Stimulated activated CD4-positive, alpha-beta T cell treated with anti-CD3 and anti-CD28 coated beads, Interleukin-12 subunit alpha, Interleukin-12 subunit beta, amount 100 ng/mL, for 24 hours (primary cell): ENCODE measurements around the gene ENDOU.

Experiments used
- DNase-seq, 2 experiments: peaks; one replicate each; pipeline ENCODE4 v3.0.0-alpha.2; 2020; ENCODE audit warnings: low read depth in 2 of 2

ENDOU gene

DNA sequence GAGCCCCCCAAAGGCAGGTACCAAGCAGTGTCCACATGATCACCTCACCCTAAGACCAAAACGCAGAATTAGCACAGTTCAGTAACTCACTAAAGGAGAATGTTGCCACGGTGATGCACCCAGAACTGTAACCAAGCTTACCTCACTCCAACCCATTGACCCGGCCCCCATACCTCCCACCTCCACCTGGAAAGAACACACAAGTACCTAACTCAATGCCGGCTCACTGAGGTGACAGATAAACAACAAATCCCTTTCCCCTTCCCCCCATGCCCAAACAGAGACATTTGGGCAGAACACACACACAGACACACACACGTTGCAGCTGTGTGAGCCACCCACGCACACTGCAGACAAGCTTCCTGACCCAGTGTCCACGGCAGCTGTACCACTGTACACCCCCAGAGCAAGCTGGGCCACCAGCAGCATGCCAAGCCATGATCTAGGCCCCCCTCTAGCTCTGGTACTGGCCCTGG, 32.1 kb upstream of the ENDOU start:
- no peak for DNase-seq

DNA sequence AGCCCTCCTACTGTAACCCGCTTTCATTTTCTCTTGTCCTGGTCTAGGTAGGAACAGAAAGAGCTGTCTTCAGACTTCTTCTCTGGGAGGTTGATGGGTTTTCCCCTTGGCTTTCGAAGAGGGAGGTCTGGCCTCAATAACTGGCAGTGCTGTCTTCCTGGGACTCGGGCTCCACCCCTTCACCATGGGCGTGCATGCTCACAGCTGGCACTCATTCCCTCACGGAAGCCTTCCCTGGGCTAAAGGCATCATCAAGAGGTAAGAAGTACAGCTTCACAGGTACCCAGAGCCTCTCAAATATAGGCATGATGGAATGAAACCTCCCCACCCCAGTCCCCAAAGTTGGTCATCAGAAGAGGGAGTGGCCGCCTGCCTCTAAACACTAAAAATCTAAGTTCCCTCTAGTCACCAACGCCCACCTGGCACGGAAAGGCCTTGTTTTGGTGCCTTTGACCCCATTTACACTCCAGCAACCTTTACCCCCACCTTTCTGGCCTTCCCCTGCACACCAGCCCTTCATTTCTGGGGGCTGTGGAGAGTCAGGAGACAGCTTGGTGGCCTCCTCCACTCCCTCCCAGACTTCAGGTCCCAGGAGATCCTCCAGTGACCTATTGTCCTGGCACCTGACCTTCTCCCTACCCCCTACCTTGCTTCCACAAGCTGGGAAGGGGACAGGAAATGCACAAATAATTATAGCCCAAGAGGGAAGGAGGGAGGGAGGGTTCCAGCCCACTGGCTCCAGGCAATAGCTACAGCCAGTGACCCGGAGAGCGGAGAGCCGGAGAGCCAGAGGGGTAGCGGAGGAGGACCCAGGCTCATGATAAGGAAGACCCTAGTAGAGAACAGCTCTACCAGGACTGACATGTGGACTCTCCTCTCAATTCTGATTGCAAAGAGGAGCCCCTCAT, 30.6 kb upstream of the ENDOU start:
- peak in 1 of 2 experiments; percentile 34 for DNase-seq

- DNase-seq = no peak
Observed at GRCh38 chr12:47754881-47755280, 29.6 kb upstream of the ENDOU start.

GRCh38 chr12:47754126-47754525, 28.8 kb upstream of the ENDOU start:
- DNase-seq = no peak

DNA sequence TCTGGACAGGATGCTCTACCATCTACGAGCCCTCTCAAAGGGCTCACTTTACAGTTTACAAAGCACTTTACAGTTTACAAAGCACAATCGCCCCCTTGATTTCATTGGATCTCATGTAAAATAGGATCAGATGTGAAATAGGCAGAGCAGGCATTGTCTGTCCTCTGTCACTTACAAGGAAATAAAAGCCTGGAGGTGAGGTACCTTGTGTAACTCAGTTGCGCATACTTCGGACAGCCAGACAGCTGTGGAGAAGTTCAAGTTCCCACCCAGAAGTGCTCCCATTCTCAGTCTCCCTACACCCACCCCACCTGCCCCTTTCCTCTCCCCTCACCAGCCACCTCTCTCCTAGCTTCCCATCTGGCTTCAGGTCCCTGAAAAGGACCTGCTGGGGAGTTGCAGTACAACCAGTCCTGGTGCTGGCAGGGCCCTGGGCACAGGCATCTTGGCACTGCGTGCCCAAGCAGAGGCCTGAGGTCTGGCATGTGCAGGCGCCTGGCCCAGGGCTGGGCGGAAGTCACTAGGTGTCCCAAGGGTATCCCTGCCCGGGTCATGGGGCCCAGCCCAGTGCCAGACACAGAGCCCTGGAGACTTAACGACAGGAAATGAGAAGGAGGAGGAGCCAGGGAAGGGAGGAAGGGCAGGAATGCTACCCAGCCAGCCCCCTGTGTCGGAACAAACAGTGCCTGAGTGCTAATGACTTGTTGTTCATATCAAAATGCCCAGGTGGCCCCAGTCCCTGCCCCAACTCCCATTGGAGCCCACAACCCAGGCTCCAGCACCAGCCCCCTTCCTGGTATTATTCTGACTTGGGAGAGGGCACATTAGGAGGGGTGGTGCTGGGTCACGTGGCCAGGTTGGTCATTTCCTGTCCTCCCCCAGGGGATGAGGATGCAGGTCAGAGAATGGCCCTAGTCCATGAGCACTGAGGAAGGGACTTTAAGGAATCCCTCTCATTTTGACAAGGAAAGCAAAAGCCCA, 28.0 kb upstream of the ENDOU start:
- no peak for DNase-seq

GRCh38 chr12:47752552-47752951, 27.3 kb upstream of the ENDOU start:
- no peak for DNase-seq

- no peak for DNase-seq
Observed at GRCh38 chr12:47752121-47752520, 26.8 kb upstream of the ENDOU start.

- no peak for DNase-seq
Observed at GRCh38 chr12:47751561-47751960, 26.3 kb upstream of the ENDOU start.

DNA sequence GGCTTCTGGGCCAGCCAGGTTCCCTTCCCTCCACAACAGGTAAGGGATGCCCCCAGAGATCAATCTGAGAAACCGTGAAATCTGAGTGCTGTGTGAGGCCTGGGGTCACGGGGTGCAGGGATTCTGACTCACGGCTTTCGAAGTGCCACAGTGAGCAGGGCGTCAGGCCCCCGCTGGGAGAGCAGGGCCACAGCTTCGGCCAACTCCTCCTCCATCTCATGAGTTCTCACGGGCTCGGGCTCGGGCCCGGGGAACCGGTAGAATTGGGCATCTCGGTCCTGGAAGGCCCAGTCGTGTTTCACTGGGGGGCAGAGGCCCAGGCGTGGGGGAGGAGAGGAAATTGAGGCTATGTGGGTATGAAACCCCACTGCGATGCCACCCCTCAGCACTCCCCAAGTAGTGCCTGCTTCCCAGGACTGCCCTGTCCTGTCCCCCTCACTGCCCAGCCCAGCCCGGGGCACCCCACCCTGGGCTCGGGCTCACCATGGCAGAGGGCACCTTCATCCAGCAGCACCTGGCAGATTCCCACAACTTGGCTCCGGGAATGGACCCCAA, 25.7 kb upstream of the ENDOU start:
- DNase-seq = no peak

GRCh38 chr12:47750229-47750798, 25.0 kb upstream of the ENDOU start:
- DNase-seq = no peak

GRCh38 chr12:47748899-47749298, 23.6 kb upstream of the ENDOU start:
- no peak for DNase-seq

- DNase-seq = no peak
Observed at GRCh38 chr12:47748507-47748828, 23.2 kb upstream of the ENDOU start.

DNA sequence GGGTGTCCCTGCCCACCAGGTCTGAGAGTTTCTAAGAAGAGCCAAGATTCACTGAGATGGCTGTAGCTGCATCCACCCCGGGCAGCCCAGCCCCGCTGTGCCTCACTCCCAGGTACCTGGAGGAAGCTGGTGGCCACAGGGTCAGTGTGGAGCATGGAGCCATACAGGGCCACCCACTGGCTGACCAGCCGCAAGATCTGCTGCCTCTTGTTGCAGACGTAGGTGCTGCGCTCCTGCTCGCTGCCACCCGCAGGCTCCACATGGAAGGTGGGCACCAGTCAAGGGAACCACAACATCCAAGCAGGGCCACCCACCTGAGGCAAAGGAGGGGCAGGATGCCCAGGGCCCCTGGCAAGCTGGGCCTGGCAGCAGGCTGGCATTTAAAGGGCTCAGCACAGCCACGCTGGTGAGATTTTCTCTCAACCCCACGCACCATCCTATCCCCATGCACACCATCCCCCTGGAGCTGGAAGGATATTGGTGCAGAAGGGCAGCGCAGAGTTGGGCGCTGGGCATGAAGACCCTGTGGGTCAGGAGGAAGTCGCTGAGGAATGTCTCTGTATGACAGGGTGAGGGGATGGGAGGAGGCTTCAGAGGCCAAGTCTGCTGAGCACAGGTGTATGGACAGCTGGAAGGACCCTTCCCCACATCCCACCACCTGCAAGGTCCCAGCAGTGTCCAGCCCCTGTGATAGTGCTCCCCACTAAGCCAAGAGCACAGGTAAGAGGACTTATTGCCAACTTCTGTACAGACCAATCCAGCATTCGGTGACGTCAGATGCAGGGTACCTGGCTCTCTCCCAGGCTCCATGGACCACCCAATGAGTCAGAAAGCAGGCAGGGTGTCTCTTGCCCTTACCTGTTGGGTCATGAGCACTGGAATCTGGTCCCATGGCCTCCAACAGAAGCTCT, 22.6 kb upstream of the ENDOU start:
- DNase-seq = no peak

- no peak for DNase-seq
Observed at GRCh38 chr12:47747126-47747525, 21.8 kb upstream of the ENDOU start.

- no peak for DNase-seq
Observed at GRCh38 chr12:47746523-47746922, 21.2 kb upstream of the ENDOU start.

- DNase-seq = no peak
Observed at GRCh38 chr12:47746073-47746472, 20.8 kb upstream of the ENDOU start.

DNA sequence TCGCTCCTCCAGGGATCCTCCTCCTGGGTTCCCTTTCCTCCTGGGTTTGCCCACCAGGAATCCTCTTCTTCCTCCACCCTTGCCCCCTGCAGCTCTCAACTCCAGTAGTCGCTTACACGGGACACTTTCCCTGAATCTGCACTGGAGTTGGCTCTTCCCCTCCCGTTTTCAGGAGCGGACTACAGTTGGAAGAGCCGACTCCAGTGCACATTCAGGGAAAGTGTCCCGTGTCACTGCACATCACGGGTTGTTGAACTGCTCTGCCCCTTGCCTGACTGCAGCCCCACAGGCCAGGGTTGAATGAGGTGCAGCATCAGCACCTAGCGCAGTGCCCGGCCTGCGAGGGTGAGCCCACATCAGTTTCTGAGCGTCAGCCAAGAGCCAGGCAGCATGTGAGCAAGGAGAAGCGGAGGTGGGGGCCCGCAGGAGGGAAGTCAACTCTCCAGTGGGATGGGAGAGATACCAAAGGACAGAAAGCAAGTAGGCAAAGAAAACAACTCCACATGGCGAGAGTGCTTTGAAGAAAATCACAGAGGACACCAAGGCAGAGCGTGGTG, 20.3 kb upstream of the ENDOU start:
- no peak for DNase-seq

DNA sequence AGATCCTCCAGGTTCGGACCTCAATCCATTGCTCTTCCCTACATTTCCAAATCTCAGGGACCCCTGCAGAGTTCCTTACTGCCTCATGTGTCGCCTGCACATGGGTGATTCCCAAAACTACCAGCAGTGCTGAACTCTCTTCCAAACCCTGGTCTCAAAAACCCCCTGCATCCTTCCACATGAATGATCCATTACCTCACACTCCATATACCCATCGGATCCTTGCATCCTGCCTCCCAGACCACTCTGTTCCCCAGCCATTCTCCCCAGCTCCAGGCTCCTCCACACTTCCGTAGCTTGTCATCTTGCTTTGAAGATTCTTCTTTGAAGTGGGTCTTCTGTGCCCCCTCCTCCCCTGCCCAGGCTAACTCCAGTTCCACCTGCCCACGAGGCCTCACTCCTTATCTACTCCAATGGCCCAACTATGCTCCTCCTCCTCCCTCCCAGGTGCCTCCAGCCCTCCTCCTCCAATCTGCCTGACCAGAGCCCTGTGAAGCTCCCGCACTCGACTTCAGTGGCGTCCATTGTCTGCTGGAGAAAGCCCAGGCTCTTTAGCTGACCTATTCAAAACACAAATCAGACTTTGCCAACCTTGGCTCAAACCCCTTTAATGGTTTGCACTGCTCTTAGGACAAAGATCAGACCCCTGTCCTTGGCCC, 19.6 kb upstream of the ENDOU start:
- no peak for DNase-seq

- DNase-seq = peak in 1 of 2 experiments; percentile 31
Observed at GRCh38 chr12:47744005-47744651, 18.8 kb upstream of the ENDOU start.
